ENCODE data around the gene TTF1. TPM values are rescaled to one million over a fixed set of nuclear protein-coding genes. Genes with fewer than 3 reads are reported as not detected.
A peak's percentile ranks its signal among the peaks of the same experiment; 100 is the strongest.

Gene TTF1
- total and polyA plus RNA-seq, 2 of the 13 experiments (the other 11 are each of a cell fraction or from before 2014, with no cell fraction given) = 3.4 to 9.8 TPM

- no peak for TF ChIP-seq TIGD3 (CRISPR knock-in tag; IDR thresholded peaks at IDR 0.05; ENCODE audit: borderline replicate concordance)
Measured at GRCh38 chr9:132354637-132355355, 51.8 kb downstream of the TTF1 start, which contains the start of gene SETX (continued).

- Histone ChIP-seq H3K4me1 (ENCODE audit: insufficient read depth, low read length) (peaks cover 43% of the 10 kb centered on the region), H3K79me2 (ENCODE audit: insufficient read depth, low read length) (peaks cover 38% of the 10 kb centered on the region), H3K27ac (ENCODE audit: extremely low read length, insufficient read depth, low read length) (no peak overlapping the region), H3K4me2 (ENCODE audit: low read depth, low read length) (peak overlapping the region; percentile 88; the same call in 1 of the 2 replicates), H4K20me1 (ENCODE audit: insufficient read depth, low read length) (0 out of 2 replicates have a peak, but pooled peaks cover 3% of the 10 kb centered on the region), H3K9me3 (ENCODE audit: low read length) (no peaks in the 10 kb centered on the region), H3K36me3 (replicated peaks in 1 of 2; ENCODE audit: control insufficient read depth in 1 of 2, insufficient read depth in 2 of 2, low read length in 2 of 2) (peaks cover 3 to 56% of the 10 kb centered on the region in 2 experiments; a peak in 4 of 5 replicates), H3K27me3 (ENCODE audit: control insufficient read depth in 1 of 2, insufficient read depth in 2 of 2, low read length in 2 of 2) (no peaks in the 10 kb centered on the region; a peak in 1 of 5 replicates), H3K4me3 (replicated peaks in 1 of 3; ENCODE audit: insufficient read depth in 1 of 3, low read depth in 2 of 3, low read length in 3 of 3) (no peak overlapping the region), H3K9ac (ENCODE audit: insufficient read depth, low read depth, low read length) (no peak overlapping the region), H2AFZ (ENCODE audit: low read length) (no peak overlapping the region)
- DNase-seq (ENCODE audit: low spot score) = no peak
- ChIA-PET CTCF (ENCODE audit: low intra/inter-chr PET ratio, low total read pairs) (no interaction called here), POLR2A (no interaction called here)
- no peak for FAIRE-seq
- TF ChIP-seq KLF9 (CRISPR knock-in tag; IDR thresholded peaks at IDR 0.05; ENCODE audit: low read depth) (no peak), KAT8 (CRISPR knock-in tag; IDR thresholded peaks at IDR 0.05) (no peak), DDIT3 (CRISPR knock-in tag; IDR thresholded peaks at IDR 0.05) (no peak), HNF4A (CRISPR knock-in tag; IDR thresholded peaks at IDR 0.05) (no peak), PAXIP1 (CRISPR knock-in tag; conservative IDR thresholded peaks at IDR 0.05) (no peak), DMTF1 (CRISPR knock-in tag; IDR thresholded peaks at IDR 0.05) (no peak), MTA1 (CRISPR knock-in tag; IDR thresholded peaks at IDR 0.05; ENCODE audit: borderline replicate concordance) (no peak)
- in situ Hi-C loops (cut with HindIII; ENCODE audit: extremely low pct_ligation_motif_present, low pct_unique_long_range_greater_than_20kb) (no loop called here), intact Hi-C loops (cut with micrococcal nuclease; ENCODE audit: unreplicated experiment) (no loop called here)
- no peak for ATAC-seq
- 94% methylated on average over 3 of the region's 3 CpGs for WGBS (ENCODE audit: low lambda C conversion rate)
- no TSS peak for BruUV-seq (replicated peaks)
Measured at GRCh38 chr9:132351404-132352045, 55.1 kb downstream of the TTF1 start.

Data from HepG2 (cell line).